Effector CD4-positive, alpha-beta T cell (primary cell): Measurements from ENCODE around the gene PRRG3.

Experiments used
- DNase-seq: peaks from one replicate; pipeline ENCODE4 v3.0.0-alpha.2; 2020

Gene PRRG3

DNA sequence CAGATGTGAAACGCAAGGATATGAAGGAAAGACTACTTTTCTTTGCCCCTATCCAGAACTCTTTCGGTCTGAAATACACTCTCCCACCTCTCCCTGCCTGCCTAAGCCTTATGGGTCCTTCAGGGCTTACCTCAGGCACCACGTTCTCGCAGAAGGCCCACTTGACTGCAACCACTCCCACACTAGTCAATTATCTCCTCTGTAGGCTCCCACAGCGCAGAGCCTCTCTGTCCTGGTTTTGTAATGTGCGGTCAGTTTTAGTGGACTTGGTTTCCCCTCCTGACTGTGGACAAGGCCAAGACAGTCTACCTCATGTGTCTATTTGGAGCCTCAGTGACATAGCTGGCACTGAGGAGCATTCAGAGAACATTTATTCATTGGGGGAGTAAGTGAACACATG is 50.4 kb downstream of the PRRG3 start:
- DNase-seq = no peak

DNA sequence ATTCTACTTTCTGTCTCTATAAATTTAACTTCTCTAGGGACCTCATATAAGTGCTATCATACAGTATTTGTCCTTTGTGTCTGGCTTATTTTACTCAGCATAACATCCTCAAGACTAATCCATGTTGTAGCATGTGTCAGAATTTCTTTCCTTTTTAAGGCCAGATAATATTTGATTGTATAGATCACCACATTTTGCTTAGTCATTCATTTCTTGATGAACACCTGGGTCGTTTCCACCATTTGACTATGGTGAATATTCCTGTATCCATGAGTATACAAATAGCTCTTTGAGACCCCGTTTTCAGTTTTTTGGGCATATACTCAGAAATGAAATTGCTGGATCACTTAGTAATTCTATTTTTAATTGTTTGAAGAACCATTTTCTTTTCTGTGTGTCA is 51.2 kb downstream of the PRRG3 start:
- DNase-seq = no peak

DNA sequence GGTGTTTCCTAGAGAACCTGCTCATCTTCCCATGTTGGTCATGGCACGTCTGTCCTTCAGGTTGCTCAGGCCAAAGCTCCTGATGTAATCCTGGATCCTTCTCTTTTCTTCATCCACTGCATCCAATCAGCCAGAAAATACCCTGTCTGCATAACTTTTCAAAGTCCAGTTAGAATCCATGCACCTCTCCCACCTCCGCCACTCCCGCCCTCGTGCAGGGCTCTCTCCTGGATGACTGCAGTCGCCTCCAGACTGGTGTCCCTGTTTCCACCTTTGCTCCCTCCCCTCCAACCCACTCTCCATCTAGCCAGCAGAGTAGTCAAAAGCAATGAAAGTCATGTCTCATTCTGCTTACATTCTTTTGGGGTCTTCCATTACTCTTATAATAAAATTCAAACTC is 55.3 kb downstream of the PRRG3 start:
- DNase-seq = no peak

DNA sequence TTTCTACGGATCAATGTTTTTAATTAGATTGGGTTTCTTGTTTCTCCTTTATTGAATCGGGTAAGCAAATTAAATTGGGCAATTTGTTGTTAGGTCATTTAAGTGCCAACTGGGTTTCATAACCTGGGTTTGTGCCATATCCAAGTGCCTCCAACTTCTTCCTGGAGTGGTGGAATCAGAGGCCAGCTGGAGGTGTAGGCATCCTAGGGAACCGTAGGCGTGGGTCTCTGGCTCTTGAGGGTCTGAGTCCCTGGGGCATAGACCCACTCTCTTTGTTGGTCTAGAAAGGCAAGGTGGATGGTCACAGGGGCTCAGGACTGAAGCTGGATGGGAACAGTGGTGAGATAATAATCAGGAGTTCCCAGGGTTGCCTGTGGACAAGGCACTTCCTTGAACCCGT is 57.6 kb downstream of the PRRG3 start:
- no peak for DNase-seq

DNA sequence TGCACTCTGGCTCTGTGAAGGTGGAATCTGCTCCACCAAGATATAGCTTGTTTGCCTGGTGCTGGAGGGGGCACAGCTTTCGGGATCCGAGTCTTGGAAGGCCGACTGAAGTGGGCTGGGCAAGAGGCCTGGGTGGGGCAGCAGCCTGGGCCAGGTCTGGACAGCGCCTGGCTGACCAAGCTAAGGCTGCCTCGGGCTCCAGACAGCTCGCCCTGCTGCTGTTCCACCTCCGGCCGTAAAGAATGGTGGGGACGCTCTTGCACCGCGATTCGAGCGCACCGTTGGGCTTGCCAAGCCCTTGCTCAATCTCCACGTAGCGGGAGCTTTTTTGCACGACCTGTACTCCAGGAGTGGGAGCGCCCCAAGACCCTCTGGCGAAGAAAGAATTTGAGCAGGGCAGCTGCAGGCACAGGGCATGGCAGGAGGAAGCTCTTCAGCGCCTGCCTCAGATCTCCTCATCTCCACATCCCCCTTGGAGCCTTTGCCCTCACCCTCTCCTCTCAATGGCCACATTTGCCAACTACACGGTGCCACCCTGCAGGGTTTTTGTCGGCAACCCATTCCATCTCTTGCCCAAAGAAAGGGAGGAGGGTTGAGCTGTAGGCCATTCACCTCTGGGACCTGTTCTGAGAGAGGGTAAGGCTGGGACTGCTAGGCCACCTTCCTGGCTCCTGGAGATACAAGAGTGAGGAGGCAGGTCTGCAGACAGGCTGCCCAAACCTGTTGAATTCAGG is 58.2 kb downstream of the PRRG3 start:
- DNase-seq = no peak

DNA sequence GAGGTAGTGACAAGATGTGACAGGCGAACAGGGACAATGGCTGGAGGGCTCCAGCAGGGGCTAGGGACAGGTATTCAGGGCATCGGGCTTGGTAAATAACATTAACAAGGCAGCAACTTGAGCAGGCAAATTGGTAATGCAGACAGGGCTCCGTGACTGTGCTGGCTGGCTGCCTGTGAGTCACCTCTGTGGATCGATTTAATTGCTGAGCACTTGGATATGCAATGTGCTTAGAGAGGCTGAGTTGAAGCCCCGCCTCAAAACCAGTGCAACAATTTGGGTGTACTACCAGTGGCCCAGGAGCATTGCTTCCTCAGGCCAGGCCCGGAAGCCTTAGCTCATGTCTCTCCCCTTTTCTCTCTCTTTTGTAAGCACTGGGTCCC is 58.8 kb downstream of the PRRG3 start:
- DNase-seq = no peak

DNA sequence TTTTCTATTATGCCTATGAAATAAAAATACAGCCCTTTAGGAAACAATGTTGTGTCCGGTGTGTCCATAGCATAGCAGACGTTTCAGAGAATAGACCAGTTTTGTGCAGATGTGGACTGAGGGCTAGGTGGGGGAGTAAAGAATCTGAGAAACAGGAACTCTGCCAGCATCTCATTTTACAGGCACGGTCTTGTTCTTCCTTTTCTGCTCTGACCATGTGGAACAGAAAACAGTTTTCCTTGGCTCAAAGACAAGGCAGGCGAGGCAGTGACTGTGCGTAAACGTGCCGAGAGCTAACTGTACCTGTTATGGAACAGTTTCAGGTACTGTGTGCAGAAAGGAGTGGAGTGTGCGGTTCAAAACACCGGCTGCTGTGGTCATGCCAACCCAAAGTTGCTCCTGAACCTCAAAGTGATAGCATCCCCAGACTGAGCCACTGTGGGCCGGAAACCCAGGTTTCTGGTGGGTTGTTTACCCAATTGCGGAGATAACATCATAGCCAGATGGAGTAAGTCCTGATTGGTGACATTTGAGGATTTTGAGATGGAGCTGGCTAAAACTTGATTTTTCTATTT is 59.5 kb downstream of the PRRG3 start:
- DNase-seq = no peak
